Right atrium auricular region (tissue), 2 donors: Measurements from ENCODE around the gene COL20A1. TPM values are rescaled to one million over a fixed set of nuclear protein-coding genes. Genes with fewer than 3 reads are reported as not detected.

Source experiments
- DNase-seq: peaks from one replicate; pipeline ENCODE4 v3.0.0-alpha.2; 2019; ENCODE audit warnings: low spot score
- H3K27ac ChIP-seq, 2 donors: fragments of 200-600 bp; sonication (generic); 1 replicate in 1 of 2; 2 replicates in 1 of 2; pipeline ENCODE4 v1.5.1; 2016 to 2019
- H3K27me3 ChIP-seq, 2 donors: fragments of 200-600 bp; sonication (generic); one replicate each; pipeline versions ENCODE4 v1.5.1 to v1.6.0; 2017 to 2019
- H3K36me3 ChIP-seq: fragments of 200-600 bp; sonication (generic); one replicate; pipeline ENCODE4 v1.5.1; 2016
- H3K4me1 ChIP-seq, 2 donors: fragments of 200-600 bp; sonication (generic); one replicate each; pipeline versions ENCODE4 v1.5.1 to v1.6.0; 2017 to 2019
- H3K4me3 ChIP-seq, 2 donors: fragments of 200-600 bp; sonication (generic); 1 replicate in 1 of 2; 2 replicates in 1 of 2; pipeline ENCODE4 v1.5.1; 2017 to 2019; ENCODE audit warnings: mild to moderate bottlenecking in 1 of 2, moderate library complexity in 1 of 2
- H3K9me3 ChIP-seq, 2 donors: fragments of 200-600 bp; sonication (generic); one replicate each; pipeline ENCODE4 v1.5.1; 2019
- CTCF ChIP-seq, 2 donors: fragments of 200-600 bp; sonication (generic); IDR thresholded peaks; one replicate each; pipeline ENCODE4 v1.5.1; 2019; ENCODE audit warnings: antibody characterized with exemption in 2 of 2
- total RNA-seq, 2 donors: library from RNA; depleted of rRNA; stranded (reverse); fragments of >200 nt; gene quantifications; one replicate each; pipeline ENCODE4 v1.1.0, GENCODE V29; 2016

Gene COL20A1
- total RNA-seq, 2 donors from 2014 or later, result not detected

- Histone ChIP-seq H3K27ac (no peak overlapping the region), H3K36me3 (no peaks in the 10 kb centered on the region), H3K4me1 (peaks cover 0 to 7% of the 10 kb centered on the region in 2 donors), H3K9me3 (peaks cover 0 to under 1% of the 10 kb centered on the region in 2 donors), H3K4me3 (no peak overlapping the region), H3K27me3 (no peaks in the 10 kb centered on the region)
- TF ChIP-seq CTCF (IDR thresholded peaks at IDR 0.05), result no peak
- DNase-seq, result no peak
These were observed 14.7 kb downstream of the COL20A1 start for GRCh38 chr20:63307538-63308217.

- H3K27ac ChIP-seq, result no peak overlapping the region
- no peak overlapping the region for H3K4me3 ChIP-seq
- H3K4me1 ChIP-seq, result peaks cover 0 to 7% of the 10 kb centered on the region in 2 donors
- no peak for DNase-seq
- H3K9me3 ChIP-seq, result no peaks in the 10 kb centered on the region
- no peaks in the 10 kb centered on the region for H3K36me3 ChIP-seq
- TF ChIP-seq CTCF (IDR thresholded peaks at IDR 0.05), result no peak
- no peaks in the 10 kb centered on the region for H3K27me3 ChIP-seq
These were observed 15.4 kb downstream of the COL20A1 start for GRCh38 chr20:63308218-63308911.

- H3K4me1 ChIP-seq, result peaks cover 0 to 7% of the 10 kb centered on the region in 2 donors
- no peaks in the 10 kb centered on the region for H3K36me3 ChIP-seq
- TF ChIP-seq CTCF (IDR thresholded peaks at IDR 0.05), result peak; percentile 89 to 95
- H3K4me3 ChIP-seq, result no peak overlapping the region
- no peaks in the 10 kb centered on the region for H3K27me3 ChIP-seq
- H3K27ac ChIP-seq, result no peak overlapping the region
- no peak for DNase-seq
- no peaks in the 10 kb centered on the region for H3K9me3 ChIP-seq
These were observed 16.5 kb downstream of the COL20A1 start for GRCh38 chr20:63309261-63310071.

GRCh38 chr20:63310265-63310991 is 17.4 kb downstream of the COL20A1 start:
- Histone ChIP-seq H3K4me1 (peaks cover 0 to 7% of the 10 kb centered on the region in 2 donors), H3K27me3 (no peaks in the 10 kb centered on the region), H3K27ac (no peak overlapping the region), H3K36me3 (no peaks in the 10 kb centered on the region), H3K4me3 (no peak overlapping the region), H3K9me3 (no peaks in the 10 kb centered on the region)
- TF ChIP-seq CTCF (IDR thresholded peaks at IDR 0.05), result no peak
- no peak for DNase-seq

- no peak overlapping the region for H3K4me3 ChIP-seq
- H3K27me3 ChIP-seq, result no peaks in the 10 kb centered on the region
- DNase-seq, result no peak
- H3K36me3 ChIP-seq, result no peaks in the 10 kb centered on the region
- no peak for TF ChIP-seq CTCF (IDR thresholded peaks at IDR 0.05)
- no peak overlapping the region for H3K27ac ChIP-seq
- H3K9me3 ChIP-seq, result no peaks in the 10 kb centered on the region
- peaks cover 0 to 7% of the 10 kb centered on the region in 2 donors for H3K4me1 ChIP-seq
These were observed 18.3 kb downstream of the COL20A1 start for GRCh38 chr20:63311186-63311832.
